Activated naive CD4-positive, alpha-beta T cell treated with anti-CD3 and anti-CD28 coated beads, Interleukin-2, amount 50 U/mL, for 72 hours (primary cell): ENCODE data around the gene FBXO42. TPM values are rescaled to one million over a fixed set of nuclear protein-coding genes. Genes with fewer than 3 reads are reported as not detected.

ENCODE experiments used
- ATAC-seq, 2 donors: fragments of 150-1000 bp; cut with Tn5 transposase; 2 replicates each; pipeline ENCODE4 v1.10.0; 2021; ENCODE audit warnings: mild to moderate bottlenecking in 2 of 2, moderate library complexity in 2 of 2
- DNase-seq, 2 donors: peaks; one replicate each; pipeline ENCODE4 v3.0.0; 2021 to 2022; ENCODE audit warnings: low spot score in 2 of 2
- H3K27ac Mint-ChIP-seq, 2 donors: one replicate each; pipeline ENCODE4 v1.8.0; 2022; ENCODE audit warnings: mild to moderate bottlenecking in 2 of 2, mixed read lengths in 2 of 2
- H3K36me3 Mint-ChIP-seq, 2 donors: one replicate each; pipeline ENCODE4 v1.8.0; 2022; ENCODE audit warnings: mixed read lengths in 2 of 2
- H3K9me3 Mint-ChIP-seq, 2 donors: one replicate each; pipeline ENCODE4 v1.8.0; 2022; ENCODE audit warnings: mixed read lengths in 2 of 2
- total RNA-seq, 2 donors: library from RNA; stranded (reverse); gene quantifications; one replicate each; pipeline ENCODE4 v1.2.3, GENCODE V29; 2022

The FBXO42 gene
- 10 to 100 TPM; 12.6 to 23.4 TPM for total RNA-seq

DNA sequence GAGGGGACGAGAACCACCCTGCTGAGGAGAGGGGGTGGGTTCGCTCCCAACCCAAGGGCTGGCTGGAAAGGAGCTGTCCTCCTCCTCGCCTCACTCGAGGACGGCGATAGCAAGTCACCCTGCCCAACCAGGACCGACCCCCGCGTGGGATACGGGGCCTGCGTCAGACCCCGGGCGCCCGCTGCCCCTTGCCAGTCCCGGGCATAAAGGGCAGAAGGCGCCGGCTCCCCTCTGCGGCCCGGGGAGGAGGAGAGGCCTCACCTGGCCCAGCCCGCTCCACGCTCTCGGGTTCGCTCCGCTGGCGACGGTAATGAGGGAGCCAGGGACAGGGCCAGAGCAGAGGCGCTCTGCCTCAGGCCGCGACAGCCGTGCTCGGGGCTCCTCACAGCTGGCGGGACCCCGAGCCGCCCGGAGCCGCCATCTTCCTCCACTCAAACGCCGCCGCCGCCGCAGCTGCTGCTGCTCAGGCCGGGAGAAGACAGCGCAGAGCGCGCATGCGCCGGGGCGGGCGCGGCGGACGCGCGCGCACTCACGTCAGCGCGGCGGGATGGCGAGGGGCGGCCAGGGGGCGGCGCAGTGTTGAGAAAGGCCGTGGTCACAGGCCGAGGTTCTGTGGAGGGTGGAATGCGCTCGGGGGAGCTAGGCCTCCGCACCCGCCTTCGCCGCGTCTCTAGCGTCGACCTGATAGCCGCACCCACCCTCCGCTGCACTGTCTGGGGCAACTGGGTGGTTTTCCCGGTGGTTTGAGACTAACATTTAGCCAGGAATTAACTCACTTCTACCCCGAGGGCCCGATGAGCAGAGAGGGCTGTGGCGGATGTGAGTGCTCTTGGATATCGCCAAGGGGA lies at the start of gene FBXO42:
Gene FBXO42, minus strand, starts transcription at position 487 of the 848 bp plus-strand sequence. CDS start 37,062 bp downstream, outside the sequence.
- Mint-ChIP-seq H3K27ac (peak within 1 kb of the TSS; percentile 93 to 94), H3K9me3 (no peaks in the 10 kb centered on the region), H3K36me3 (peaks cover 10 to 19% of the 10 kb centered on the region in 2 donors)
- peak; percentile 94 to 96 for ATAC-seq
- peak; percentile 94 for DNase-seq

DNA sequence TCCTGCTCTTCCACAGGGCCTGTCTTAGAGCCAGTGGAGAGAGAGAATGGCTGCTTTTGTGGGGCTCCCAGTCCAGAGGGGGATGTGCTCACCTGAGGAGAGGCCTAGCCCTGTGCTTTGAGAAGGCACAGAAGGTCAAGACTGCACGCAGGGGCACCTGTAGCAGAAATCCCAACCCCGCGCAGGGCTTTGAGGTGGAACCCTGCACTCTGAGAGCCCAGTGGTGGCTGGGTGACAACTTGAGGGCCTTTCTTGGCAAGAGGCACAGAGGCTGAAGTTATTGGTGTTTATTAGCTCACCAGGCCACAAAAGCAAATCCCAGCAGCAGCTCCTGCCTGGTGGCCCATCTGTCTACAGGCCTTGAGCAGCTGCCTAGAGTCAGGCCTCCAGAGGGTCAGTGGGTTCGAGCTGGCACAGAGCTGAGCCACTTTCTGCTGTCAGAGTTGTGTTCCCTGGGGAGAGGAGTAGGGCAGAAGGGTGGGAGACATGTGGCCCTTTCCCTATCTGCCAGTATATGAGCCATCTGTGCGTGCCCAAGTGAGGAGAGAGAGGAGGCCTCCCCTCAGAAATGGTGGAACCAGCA lies 46.2 kb upstream of the FBXO42 start:
- DNase-seq (no peak), ATAC-seq (no peak)
- Mint-ChIP-seq H3K36me3 (no peaks in the 10 kb centered on the region), H3K27ac (peak overlapping the region; percentile 23 to 79), H3K9me3 (no peaks in the 10 kb centered on the region)

DNA sequence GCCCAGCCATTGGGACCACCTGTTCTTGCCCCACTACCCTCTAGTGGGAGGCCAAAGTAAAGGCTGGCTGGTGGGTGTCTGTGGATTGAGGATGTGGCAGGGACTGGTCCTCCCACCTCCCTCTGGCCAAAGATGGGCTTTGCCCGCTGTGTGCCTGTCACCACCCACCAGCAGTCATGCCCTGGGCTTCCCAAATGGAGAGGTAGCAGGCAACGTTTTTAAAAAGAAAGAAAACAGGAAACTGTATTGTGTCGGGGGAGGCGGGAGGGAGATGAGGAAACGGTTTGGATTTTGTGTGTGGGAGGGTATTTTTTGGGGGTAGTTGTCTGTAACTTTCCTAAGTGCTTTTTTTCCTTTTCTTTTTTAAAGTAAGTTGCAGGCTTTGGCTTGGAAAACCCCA lies 44.8 kb upstream of the FBXO42 start:
- no peak for ATAC-seq

DNA sequence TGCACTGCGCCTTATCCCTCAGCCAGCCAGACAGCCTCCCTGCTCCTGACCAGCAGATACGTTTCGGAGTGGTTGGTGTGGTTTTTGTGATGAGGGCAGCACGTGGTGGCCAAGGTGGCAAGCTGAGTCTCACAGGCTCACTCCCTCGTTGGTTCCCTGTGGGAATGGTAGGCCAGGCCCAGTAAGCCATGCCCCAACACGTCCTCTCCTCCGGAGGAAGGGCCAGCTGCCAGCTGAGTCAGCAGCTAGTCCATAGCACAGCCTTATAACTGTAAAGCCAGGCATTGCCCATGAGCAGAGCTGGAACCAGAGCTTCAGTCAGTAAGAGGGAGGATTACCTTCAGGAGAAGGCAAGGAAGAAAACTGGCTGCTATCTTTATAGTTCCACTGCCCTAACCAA lies 44.3 kb upstream of the FBXO42 start:
- peak overlapping the region; percentile 52 to 86 for H3K27ac Mint-ChIP-seq
- ATAC-seq, result no peak
- DNase-seq, result no peak
- peaks cover 0 to 7% of the 10 kb centered on the region in 2 donors for H3K36me3 Mint-ChIP-seq
- H3K9me3 Mint-ChIP-seq, result no peaks in the 10 kb centered on the region

More for the DNA sequence above, 44.8 kb upstream of the FBXO42 start:
- no peak for DNase-seq
- Mint-ChIP-seq H3K9me3 (no peaks in the 10 kb centered on the region), H3K36me3 (peaks cover 0 to 7% of the 10 kb centered on the region in 2 donors), H3K27ac (peak overlapping the region; percentile 52 to 92)

DNA sequence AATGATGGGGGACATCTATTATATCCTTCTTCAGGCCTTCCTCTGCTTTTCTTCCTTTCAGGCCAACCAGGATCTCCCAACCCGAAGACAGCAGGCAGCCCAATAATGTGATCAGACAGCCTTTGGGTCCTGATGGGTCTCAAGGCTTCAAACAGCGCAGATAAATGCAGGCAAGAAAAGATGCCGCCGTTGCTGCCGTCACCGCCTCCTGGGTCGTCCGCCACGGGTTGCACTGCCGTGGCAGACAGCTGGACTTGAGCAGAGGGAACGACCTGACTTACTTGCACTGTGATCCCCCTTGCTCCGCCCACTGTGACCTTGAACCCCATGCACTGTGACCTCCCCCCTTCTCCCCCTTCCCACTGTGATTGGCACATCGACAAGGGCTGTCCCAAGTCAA lies 42.7 kb upstream of the FBXO42 start:
- Mint-ChIP-seq H3K27ac (peak overlapping the region in 1 of 2 donors; percentile 68), H3K9me3 (no peaks in the 10 kb centered on the region), H3K36me3 (peaks cover 7 to 9% of the 10 kb centered on the region in 2 donors)
- ATAC-seq (no peak), DNase-seq (no peak)

DNA sequence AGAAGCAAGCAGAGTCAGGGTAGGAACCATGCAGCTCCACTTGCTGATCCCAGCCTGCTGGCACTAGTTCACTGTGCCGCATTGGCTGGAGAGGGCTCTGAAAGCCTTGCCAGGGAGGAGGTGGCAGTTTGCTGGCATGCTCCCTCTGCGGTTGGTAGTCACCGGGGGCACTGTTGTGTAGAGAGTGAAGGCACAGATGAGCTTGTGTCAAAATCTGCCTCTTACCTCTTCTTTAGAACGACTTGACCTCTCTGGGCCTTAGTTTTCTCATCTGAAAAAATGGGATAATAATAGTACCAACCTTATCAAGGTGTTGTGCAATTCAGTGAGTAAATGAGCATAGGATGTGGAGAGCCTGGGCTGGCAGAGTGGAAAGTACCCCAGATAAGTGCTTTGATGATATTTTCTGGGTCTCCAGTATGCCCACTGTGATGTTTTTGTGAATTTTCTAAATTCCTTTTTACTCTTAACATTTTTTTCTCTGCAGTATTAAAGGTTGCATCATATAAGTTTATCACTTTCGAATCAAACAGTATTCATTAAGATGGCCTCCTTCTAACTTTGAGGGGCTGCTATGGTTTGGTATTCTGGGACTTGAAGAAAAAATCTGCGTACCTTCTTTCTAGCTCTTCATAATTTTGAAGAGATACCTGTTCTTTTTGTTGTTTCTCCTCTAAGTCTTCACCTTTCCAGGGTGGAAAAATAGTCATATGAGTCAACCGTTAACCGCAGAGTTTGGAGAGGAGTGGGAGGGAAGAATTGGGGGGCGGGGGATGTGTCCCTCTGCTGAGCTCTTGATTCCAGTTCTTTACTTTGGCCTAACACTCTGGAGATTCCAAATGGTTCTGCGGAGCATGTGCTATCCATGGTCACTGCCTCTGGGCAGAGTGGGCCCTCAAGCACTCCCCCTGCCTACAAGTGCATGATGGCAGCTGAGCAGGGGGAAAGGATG lies 41.6 kb upstream of the FBXO42 start:
- no peak for DNase-seq
- H3K36me3 Mint-ChIP-seq, result peaks cover 7 to 12% of the 10 kb centered on the region in 2 donors
- no peak for ATAC-seq
- H3K27ac Mint-ChIP-seq, result peak overlapping the region; percentile 68 to 82
- H3K9me3 Mint-ChIP-seq, result no peaks in the 10 kb centered on the region

DNA sequence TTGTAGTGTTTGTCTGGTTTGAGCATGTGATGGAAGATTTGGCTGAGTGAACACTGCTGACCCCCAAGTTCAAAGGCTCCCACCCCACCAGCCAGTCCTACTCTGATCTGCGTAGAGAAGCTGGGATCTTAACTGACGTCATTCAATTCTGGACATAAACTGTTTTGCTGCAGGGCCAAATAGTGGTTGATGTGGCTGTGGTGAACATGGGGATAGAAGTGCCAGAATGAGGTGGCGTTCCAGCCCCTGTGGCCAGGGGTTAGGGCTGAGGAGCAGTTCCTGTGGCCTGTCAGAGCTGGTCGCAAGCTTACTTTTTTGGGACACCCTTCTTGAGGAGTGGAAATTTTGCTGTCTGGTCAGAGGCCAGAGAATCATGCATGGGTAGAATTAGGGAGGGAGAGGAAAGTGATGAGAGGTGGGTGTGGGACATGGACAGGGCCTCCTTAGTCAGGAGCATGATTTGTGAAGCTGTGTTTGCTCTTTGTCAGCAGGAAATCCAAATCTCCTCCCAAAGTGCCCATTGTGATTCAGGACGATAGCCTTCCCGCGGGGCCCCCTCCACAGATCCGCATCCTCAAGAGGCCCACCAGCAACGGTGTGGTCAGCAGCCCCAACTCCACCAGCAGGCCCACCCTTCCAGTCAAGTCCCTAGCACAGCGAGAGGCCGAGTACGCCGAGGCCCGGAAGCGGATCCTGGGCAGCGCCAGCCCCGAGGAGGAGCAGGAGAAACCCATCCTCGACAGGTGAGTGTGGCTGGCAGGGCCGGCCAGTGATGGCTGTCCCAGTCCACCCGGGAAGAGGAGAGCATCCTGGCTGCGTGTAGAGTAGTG lies 40.7 kb upstream of the FBXO42 start:
- ATAC-seq (peak in 1 of 2 donors; percentile 27), DNase-seq (no peak)
- Mint-ChIP-seq H3K36me3 (peaks cover 7 to 12% of the 10 kb centered on the region in 2 donors), H3K9me3 (no peaks in the 10 kb centered on the region), H3K27ac (peak overlapping the region; percentile 82 to 95)

DNA sequence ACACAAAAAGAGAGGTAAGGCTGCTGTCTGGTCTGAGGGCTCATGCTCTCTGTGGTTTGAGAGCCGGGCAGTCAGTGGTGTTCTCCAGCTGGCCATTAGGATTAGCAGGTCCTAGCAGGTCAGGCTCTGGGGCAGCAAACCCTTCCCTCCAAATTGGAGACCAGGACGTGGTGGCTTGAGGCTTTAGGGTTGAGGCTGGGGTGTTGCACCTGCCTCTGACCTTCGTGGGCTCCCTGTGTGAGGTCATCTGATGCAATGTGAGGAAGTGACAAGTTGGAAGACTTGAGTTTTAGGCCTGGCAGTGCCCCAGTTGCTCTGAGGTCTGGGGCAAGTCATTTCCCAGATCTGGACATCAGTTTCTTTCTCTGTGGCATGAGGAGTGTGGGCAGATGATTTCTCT lies 39.1 kb upstream of the FBXO42 start:
- H3K9me3 Mint-ChIP-seq, result no peaks in the 10 kb centered on the region
- peak overlapping the region; percentile 82 to 95 for H3K27ac Mint-ChIP-seq
- DNase-seq, result peak in 1 of 2 donors; percentile 62
- ATAC-seq, result peak in 1 of 2 donors; percentile 81
- H3K36me3 Mint-ChIP-seq, result peaks cover 7 to 12% of the 10 kb centered on the region in 2 donors

DNA sequence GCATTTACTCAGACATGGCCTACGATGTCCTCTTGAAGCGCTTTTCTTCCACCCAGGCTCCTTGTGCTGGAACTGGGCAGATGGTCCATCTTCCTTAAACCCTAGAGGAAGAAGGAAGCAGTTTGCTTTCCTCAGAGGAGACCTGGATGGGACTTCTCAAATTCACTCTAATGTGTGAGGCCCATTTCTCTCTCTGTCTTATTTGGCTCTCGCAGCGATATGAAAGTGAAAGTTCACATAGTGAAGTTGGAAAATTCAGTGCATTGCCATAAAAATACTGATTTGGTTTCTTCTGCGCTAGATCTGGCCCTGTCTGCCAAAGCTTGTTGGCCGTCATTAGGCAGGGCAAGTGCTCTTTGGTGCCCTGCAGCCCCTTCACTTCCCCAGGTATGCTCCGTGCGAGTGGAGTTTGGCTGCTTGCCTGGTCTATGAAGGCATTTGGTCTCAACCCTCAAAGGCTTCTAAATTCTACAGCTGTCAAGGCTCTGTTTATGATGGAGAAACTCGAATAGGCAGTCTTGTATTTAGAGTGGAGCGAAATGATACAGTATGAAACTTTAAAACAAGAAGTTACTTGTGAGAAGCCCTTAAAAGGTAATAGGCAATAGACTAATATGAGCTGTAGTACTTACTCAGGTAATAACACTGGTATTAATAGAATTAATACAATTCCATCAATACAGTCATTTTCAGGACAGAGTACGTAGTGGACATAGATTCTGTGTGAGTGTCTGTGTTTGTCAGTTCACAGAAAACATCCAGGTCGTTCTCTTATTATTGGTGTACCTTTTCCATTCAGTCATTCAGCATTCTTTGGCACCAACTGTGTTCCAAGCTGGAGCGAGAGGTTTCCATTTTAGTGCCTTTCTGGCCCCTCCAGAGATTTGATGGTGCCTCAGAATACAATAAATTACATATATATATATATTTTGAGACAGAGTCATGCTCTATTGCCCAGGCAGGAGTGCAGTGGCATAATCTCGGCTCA lies 35.2 kb upstream of the FBXO42 start:
- ATAC-seq (peak in 1 of 2 donors; percentile 33), DNase-seq (no peak)
- no peaks in the 10 kb centered on the region for H3K9me3 Mint-ChIP-seq
- peak overlapping the region; percentile 71 to 93 for H3K27ac Mint-ChIP-seq
- peaks cover 3 to 18% of the 10 kb centered on the region in 2 donors for H3K36me3 Mint-ChIP-seq

DNA sequence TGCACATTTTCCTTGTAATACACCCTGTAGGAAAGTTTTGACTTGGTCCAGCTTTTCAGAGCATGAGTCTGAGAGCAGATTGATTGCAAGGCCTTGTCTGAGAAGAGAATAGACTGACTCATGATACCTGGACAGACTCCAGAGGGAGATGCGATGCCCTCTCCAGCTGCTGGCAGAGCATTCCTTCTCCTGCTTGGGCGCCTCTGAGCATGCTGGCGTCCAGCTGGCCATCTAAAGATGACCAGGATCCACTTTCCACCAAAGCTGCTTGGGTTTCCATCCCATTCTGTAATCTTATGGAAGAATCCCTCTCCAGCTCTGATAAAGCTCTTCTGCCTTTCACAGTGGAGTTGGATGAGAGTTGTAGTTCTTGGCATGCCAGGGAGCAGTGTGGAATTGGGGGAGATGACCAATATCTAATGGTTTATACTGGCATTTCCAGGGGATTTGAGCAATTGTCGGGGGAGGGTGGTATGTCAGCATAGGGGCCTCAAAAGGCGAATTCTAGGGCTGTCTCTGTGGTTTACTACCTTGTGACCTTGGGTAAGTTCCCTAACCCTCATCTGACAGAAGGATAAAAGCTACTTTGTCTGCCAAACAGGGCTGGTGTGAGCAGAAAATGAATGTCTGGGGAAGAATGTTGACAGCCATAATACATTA lies 34.3 kb upstream of the FBXO42 start:
- Mint-ChIP-seq H3K9me3 (no peaks in the 10 kb centered on the region), H3K36me3 (peaks cover 0 to 23% of the 10 kb centered on the region in 2 donors), H3K27ac (peak overlapping the region; percentile 5 to 61)
- ATAC-seq (peak; percentile 49 to 50), DNase-seq (no peak)

DNA sequence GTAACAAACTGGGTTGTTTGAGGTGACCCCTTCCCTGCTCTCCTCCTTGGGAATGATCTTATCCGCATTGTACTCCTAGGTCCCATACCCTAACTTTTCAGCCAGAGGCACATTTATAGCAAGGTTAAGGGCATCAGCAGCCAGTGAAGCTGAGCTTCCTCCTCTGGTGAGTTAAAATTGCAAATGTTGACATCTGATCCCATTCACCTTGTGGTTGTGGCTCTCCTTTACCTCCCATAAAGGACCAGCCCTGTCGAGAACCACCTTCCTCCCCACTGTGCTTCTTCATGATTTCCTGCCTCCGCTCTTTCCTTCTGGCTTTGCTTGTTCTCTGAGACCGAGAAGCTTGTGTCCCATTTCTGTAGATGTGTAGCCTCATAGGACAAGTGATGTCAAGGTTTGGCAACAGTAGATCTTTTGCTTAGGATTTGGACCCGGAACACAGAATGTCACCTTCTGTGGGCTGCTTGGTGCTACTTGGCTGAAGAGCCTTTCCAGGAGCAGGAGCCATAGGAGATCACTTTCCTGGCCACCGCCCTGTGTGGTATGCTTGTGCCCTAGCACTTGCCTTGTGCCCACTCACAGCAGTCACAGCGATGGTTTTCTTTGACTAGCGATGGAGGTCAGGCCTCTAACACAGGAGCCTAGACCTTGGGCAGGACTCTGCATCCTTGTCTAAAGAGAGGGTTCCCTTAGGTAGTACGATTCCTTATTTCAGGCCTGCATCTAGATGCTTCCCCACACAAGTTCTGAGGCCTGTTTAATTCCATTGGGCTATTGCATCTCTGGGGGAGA lies 33.6 kb upstream of the FBXO42 start:
- ATAC-seq (peak in 1 of 2 donors; percentile 29), DNase-seq (no peak)
- Mint-ChIP-seq H3K27ac (peak overlapping the region; percentile 12 to 61), H3K9me3 (no peaks in the 10 kb centered on the region), H3K36me3 (peaks cover 0 to 24% of the 10 kb centered on the region in 2 donors)

DNA sequence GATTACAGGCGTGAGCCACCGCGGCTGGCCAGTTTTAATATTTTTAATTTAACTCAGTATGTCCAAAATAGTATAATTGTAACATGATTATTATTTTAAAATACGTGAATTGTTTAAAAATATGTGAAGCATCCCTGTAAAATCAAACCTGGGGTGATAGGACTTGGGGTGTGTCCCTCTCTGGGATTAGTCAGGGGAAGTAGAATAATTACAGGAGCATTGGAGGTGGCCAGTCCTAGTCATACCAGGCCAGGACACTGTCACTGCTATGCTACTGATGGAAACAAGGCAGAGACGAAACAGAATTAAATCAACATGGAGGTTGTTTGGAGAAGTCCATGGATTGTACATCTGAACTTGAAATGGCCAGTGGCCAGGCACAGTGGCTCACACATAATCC lies 31.6 kb upstream of the FBXO42 start:
- no peaks in the 10 kb centered on the region for H3K9me3 Mint-ChIP-seq
- peak in 1 of 2 donors; percentile 51 for ATAC-seq
- no peak for DNase-seq
- peaks cover 0 to 12% of the 10 kb centered on the region in 2 donors for H3K36me3 Mint-ChIP-seq
- H3K27ac Mint-ChIP-seq, result peak overlapping the region in 1 of 2 donors; percentile 78

DNA sequence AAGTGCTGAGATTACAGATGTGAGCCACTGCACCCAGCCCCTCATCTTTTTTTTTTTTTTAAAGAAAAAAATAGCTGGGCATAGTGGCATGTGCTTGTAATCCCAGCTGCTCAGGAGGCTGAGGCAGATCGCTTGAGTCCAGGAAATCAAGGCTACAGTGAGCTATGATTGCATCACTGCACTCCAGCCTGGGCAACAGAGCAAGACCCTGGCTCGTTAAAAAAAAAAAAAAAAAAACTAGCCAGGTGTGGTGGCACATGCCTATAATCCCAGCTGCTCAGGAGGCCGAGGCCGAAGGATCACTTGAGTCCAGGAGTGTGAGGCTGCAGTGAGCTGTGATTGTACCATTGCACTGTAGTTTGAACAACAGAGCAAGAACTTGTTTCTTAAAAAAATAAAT lies 28.6 kb upstream of the FBXO42 start:
- Mint-ChIP-seq H3K27ac (peak overlapping the region in 1 of 2 donors; percentile 34), H3K36me3 (peaks cover 0 to 12% of the 10 kb centered on the region in 2 donors), H3K9me3 (no peaks in the 10 kb centered on the region)
- DNase-seq (no peak), ATAC-seq (no peak)

DNA sequence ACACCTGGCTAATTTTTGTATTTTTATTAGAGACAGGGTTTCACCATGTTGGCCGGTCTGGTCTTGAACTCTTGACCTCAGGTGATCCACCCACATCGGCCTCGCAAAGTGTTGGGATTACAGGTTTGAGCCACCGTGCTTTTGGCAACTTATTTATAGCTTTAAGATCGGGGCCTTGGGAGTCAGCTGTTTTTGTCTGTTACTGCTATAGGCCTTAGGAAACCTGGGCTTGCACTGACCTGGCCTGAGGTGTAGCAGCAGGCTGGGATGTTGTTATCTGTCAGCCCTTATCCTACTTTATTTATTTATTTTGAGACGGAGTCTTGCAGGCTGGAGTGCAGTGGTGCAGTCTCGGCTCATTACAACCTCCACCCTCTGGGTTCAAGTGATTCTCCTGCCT lies 26.2 kb upstream of the FBXO42 start:
- no peak for DNase-seq
- ATAC-seq, result no peak
- Mint-ChIP-seq H3K27ac (no peak overlapping the region), H3K36me3 (peaks cover 0 to 21% of the 10 kb centered on the region in 2 donors), H3K9me3 (no peaks in the 10 kb centered on the region)
